Left cardiac atrium (tissue), 4 donors: Measurements from ENCODE around the gene HECW1. TPM values are rescaled to one million over a fixed set of nuclear protein-coding genes. Genes with fewer than 3 reads are reported as not detected.

Experiments
- ATAC-seq, 2 donors: fragments of 200-7000 bp; cut with Tn5 transposase; one replicate each; pipeline ENCODE4 v1.9.1; 2020; ENCODE audit warnings: mild to moderate bottlenecking in 2 of 2, moderate library complexity in 2 of 2
- DNase-seq: peaks from one replicate; pipeline ENCODE4 v3.0.0-alpha.2; 2020
- intact Hi-C, 2 donors: fragments of 100-400 bp; cut with DNase I; formaldehyde crosslinking; loops; one replicate each; pipeline versions ENCODE4 v1.14.1 to v1.15.1; 2022 to 2023
- total RNA-seq, 2 donors: library from RNA; stranded (reverse); fragmentation: NEBNext Ultra II Directional; extraction: Animal tissue kit (Norgen Biotek cat#: 25700); gene quantifications; one replicate each; pipeline ENCODE4 v1.2.1, GENCODE V29; 2021
- donor health status: DM: no; HTN: yes; CAD: no.
- donor health status: DM: no; HTN: yes; CAD: no; lungs with severe emphysema.
- donor health status: DM: yes; HTN: yes; CAD: no.
- donor health status: Dilated cardiomyopathy.

HECW1 gene
- total RNA-seq, 2 donors from 2014 or later: not detected

DNA sequence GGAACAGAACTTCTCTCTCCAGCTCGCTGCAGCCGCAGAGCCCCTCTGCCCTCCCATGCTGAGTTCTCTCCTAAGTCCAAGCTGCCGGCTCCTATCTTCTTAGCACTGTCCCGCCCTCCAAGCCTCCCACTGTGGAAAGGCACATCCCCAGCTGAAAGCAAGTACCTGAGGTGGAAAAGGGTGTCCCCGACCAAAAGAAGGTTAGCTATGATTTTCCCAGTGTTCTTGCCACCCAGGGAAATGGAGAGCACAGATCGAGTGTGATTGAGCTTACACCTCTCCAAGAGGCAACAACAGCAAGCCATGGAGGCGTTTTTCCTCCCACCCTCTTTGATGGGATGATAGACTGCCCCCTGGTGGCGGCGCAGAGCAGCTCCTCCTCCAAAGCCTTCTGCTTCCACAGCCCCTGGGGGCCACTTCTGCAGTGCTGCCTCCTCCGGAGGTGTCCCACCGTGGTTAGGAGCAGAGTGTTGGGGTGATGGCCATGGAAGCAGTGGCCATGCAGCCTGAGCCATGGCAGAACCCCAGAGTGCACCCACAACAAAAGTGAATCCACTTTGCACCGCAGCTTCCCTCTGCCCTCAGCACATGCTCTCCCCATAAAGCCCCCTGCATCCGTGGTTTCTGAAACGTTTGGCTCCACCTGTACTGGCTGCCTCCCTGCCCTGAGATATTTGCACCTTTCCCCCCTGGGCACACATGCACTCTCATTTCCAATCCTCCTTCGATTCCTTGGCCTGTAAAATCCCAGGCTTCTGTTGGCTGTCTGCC, 327.4 kb downstream of the HECW1 start:
- intact Hi-C loops: no loop called here
- no peak for DNase-seq
- ATAC-seq: peak; percentile 29 to 38

DNA sequence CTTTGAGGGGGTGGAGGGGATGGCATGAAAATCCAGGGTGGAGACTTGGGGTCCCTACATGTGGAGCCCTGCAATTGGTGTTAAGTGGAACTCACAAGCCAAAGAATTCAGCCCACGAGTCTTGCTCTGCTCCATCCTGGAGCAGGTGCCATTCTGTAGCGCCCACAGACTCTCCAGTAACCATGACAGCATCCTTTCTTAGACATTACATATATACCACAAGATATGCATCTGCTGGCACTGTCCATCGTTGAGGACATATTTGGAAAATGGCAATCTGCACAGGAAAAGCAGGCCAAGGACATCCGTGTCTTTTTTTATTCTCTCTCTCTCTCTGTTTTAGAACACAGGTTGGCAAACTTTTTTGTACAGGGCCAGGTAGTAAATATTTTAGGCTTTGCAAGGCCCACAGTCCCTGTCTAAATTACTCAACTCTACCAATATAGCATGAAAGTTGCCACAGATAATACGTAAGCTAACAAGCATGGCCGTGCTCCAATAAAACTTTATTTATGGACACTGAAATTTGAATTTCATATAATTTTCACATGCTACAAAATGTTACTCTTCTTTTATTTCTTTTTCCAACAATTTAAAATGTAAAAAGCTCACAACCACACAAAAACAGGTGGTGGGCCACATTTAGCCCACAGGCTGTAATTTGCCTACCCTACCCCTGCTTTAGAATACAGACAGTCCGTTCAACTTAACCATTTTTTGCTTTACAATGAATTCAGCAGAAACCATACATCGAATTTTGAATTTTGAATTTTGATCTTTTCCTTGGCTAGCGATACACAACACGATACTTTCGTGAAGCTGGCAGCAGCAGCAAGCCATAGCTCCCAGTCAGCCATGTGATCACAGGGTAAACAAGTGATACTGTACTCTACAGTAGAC, 329.0 kb downstream of the HECW1 start:
- DNase-seq (no peak), ATAC-seq (no peak)
- intact Hi-C loops: no loop called here

DNA sequence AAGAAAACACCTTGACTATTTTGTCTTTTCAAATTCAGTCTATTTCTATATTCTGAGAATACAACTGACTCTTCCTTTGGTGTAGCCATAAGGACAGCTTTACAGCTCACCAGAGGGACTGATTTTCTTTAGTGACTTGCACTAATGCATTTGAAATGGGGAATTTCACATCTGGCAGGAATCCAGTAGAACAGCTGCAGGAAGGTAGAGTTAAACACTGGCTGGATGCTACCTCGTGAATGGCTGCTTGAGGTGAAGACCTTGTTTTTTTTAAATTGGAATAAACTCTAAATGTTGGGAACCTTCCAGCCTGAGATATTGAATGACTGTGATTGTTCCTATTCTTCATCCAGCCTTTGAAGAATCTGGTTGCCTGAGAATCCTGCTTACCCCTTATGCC, 330.9 kb downstream of the HECW1 start:
- ATAC-seq (no peak), DNase-seq (no peak)
- intact Hi-C loops: no loop called here

DNA sequence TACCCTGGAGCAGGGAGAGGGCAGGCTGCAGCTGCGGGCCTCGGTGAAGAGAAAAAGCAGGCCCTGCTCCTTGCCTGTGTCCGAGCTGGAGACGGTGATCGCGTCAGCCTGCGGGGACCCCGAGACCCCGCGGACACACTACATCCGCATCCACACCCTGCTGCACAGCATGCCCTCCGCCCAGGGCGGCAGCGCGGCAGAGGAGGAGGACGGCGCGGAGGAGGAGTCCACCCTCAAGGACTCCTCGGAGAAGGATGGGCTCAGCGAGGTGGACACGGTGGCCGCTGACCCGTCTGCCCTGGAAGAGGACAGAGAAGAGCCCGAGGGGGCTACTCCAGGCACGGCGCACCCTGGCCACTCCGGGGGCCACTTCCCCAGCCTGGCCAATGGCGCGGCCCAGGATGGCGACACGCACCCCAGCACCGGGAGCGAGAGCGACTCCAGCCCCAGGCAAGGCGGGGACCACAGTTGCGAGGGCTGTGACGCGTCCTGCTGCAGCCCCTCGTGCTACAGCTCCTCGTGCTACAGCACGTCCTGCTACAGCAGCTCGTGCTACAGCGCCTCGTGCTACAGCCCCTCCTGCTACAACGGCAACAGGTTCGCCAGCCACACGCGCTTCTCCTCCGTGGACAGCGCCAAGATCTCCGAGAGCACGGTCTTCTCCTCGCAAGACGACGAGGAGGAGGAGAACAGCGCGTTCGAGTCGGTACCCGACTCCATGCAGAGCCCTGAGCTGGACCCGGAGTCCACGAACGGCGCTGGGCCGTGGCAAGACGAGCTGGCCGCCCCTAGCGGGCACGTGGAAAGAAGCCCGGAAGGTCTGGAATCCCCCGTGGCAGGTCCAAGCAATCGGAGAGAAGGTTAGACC, 332.5 kb downstream of the HECW1 start:
- no peak for ATAC-seq
- intact Hi-C loops: no loop called here
- no peak for DNase-seq

DNA sequence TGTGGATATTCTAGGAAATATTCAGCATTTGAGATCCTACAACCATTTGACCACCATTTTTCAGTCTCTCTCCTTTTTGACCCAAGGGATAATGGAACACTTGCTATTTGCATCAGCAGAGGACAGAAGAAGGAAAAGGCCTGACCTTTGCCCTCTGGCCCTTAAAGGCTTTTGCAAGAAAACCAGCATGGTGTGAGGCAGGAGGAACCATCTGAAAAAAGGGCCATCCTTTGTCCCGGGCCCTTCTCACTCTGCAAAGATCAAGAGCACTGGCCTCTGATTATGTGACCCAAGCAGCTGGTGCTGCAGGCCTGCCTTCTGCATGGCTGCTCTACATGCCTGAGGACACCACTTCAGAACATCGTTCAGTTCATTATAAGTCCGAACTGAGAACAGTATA, 337.1 kb downstream of the HECW1 start:
- DNase-seq (no peak), ATAC-seq (no peak)
- intact Hi-C loops: no loop called here

DNA sequence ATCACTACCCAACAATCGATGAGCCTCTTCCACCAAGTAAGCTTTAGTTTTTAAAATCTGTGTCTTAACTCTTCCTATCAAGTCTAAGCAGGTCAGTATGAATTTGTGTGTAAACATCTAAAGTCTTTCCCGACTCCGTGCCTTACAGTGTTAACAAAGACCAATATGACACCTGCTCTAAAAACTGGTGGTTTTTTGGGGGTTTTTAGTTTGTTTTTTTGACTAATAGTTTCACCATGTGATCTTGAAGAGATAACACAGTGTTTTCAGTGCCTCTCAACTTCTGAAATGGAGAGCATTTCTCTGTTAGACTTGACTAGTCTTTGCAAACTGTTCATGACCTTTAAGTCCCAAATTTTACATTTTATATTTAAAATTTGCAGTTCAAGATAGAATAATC, 338.4 kb downstream of the HECW1 start:
- no peak for DNase-seq
- ATAC-seq: no peak
- intact Hi-C loops: loop anchor here in 1 of 2 donors (10.0 kb wide), 1 partner anchor 506 kb away; no protein-coding TSS in a partner anchor

DNA sequence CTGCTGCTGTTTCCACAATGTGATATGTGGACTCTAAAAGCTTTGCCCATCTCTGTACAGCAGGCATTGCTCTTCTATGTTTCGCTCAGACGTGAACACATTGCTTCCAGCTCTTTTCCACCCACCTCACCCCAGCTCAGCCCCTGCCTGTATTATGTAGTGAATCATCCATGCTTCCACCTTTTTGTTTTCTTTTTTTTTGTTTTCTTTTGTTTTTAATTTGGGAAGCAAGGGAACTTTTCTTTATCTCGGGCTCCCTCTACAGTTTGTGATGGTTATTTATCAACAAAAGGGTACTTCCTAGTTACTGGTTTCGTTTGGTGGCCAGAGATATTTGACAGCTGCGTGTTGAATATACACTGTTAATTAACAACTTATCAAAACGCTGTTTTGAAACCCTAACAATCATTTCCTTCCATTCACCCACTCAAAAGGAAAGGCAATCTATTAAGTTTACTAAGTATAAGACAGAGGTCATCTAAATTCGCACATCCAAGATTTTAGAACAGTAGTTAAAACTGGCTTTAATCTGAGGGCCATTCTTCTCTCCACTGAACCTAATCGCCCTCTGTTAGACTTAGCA, 342.6 kb downstream of the HECW1 start:
- ATAC-seq (no peak), DNase-seq (no peak)
- intact Hi-C loops: loop anchor here in 1 of 2 donors (10.0 kb wide), 1 partner anchor 510 kb away; no protein-coding TSS in a partner anchor

DNA sequence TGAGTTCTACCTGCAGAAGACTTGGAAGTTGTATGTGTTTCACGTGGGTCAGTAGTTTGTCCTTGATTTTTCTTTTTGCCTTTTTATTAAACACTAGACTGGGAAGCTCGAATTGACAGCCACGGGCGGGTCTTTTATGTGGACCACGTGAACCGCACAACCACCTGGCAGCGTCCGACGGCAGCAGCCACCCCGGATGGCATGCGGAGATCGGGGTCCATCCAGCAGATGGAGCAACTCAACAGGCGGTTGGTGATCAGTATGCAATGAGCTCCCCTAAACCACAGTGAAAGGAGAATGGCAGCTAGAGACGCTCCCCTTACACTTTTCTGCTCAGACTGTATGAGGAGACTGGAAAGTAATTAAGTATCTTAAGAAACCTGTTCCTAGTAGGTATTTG, 343.8 kb downstream of the HECW1 start:
- ATAC-seq (no peak), DNase-seq (no peak)
- intact Hi-C loops: loop anchor here in 1 of 2 donors (10.0 kb wide), 1 partner anchor 511 kb away; no protein-coding TSS in a partner anchor

DNA sequence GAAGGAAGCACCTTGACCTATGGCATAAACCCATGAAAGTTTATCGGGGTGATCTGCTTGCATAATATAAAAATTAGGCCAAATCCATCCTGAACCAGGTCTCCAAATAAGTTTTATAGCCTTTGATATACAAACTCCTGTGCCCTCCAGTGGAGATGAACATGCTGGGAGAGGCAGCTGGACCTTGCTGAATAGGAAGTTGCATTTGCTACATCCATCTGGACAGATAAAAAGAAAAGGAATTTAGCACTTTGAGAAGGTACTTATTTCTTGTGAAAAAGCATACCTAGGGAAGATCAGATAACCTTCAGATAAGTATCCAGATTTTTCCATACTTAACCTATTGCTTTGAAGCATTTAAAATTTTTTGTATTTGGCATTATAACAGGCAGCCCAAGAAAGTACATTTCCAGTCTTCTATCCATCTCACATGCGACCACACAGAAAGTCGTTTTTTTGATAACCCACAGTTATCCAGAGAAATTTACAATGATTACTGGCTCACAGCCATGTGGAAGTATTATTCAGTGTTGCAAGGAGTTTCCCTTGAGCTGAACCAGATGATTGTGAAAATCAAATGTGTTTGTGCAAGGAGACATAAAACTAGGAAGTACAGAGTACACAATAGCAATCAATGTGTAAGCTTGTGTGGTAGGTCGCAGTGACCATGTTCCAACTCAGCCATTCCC, 346.0 kb downstream of the HECW1 start:
- ATAC-seq: no peak
- DNase-seq: no peak
- intact Hi-C loops: loop anchor here in 1 of 2 donors (10.0 kb wide), 1 partner anchor 514 kb away; no protein-coding TSS in a partner anchor

DNA sequence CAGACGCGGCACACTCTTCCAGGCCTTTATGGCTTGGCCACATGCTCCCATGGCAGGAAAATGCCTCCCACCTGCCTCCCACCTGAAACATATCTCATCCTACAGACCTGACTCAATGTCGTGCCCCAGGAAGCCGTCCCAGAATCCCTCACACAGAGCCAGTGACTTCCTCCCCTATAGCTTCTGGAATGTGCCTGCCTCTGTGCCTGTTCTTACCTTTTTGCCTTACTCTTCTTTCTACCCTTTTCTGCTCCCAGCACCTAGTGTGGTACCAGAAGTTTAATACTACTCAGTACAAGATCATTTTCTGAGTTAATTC, 346.5 kb downstream of the HECW1 start:
- DNase-seq: no peak
- intact Hi-C loops: loop anchor here in 1 of 2 donors (10.0 kb wide), 1 partner anchor 514 kb away; no protein-coding TSS in a partner anchor
- ATAC-seq: no peak

DNA sequence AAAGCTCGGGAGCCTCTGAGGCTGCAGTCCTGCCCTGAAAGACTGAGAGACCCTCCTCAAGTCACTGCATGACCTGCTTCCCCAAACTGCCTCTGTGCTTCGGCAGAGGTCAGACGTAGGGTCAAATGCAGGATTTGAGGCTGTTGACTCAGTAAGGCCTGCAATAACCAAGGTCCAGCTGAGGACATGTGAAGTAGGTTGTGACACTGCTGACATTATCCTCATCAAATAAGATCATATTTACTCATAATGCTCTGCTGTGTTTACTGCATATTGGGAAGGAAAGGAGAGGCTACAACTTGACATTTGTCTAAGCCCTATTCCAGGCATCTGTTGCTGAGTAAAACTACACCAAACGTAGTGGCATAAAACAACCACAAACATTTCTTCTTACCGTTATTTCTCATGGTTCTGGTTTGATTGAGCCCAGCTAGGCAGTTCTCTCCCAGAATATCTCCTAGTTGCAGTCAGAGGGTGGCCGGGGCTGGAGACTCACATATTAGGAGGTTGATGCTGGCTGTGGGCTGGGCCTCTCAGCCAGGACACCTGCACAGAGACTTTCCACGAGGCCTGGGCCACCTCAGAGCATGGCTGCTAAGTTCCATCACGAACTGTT, 348.4 kb downstream of the HECW1 start:
- DNase-seq (no peak), ATAC-seq (no peak)
- intact Hi-C loops: no loop called here

DNA sequence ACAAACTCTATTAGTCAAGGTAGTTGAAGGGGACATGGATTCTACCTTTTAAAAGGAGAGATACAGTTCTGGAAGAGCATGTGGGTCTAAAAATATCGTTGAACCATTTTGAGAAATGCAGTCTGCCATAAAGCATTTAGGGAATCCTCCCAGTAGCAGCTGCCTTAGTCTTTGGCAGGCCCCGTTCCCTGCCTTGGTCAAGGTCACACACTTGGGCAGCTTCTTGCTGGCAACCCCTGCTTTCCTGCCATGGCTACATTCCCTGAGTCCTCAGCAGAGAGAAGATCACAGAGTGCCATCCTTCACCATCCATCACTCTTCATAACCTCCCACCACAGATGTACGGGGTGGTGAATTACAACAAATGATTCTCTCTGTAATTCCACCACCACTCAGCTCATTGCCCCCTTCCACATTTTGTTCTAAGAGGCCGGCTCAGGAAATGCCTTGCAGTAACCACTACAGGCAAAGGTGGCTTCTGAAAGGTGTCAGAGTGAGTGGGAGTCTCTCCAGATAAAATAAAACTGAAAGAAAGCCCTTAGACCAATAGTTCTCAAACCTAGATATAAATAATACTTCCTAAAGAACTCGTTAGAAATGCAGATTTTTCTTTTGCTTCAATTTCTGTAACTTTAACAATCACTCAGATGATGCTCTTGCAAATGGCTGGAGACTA, 349.0 kb downstream of the HECW1 start:
- intact Hi-C loops: no loop called here

DNA sequence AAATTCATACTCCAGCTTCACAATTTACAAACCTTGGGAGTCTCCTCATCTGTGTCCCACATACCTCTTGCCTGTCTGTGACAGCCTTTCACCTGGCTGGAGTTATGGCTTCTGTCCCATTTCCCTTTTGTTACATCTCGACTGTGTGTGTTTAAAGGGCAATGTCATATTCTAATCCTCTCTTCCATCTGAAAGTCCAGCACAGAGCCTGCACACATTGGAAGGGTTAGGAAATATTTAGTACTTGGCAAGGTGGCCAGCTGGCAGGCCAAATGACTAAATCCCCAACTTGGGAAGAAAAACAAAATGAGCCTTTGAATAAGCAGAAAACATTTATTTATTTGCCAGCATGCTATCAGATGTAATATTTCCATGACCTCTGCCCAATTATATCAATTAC, 350.4 kb downstream of the HECW1 start:
- ATAC-seq (no peak), DNase-seq (no peak)
- intact Hi-C loops: no loop called here

More for the DNA sequence above, 349.0 kb downstream of the HECW1 start:
- DNase-seq: no peak
- peak; percentile 55 to 63 for ATAC-seq

DNA sequence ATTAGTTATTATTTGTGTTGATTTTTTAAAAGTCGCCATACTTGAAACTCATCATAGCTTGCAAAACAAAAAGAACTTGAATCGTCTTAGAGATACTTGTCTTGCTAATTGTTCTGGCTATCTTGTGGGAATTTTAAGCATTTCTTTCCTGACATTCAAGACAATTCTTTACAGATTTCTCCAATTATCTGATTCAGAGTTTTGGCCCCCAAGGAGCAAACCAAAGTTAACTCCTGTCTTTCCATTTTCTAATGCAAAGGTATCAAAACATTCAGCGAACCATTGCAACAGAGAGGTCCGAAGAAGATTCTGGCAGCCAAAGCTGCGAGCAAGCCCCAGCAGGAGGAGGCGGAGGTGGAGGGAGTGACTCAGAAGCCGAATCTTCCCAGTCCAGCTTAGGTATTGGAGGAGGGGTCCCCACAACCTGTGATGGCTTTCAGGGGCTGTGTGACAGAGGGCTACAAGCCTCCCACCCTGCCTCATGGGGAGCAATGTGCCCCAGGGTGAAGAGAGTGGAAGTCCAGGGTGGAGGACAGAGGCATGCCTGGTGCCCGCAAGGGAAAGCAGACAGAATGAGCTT, 351.0 kb downstream of the HECW1 start:
- no peak for DNase-seq
- intact Hi-C loops: no loop called here
- no peak for ATAC-seq

DNA sequence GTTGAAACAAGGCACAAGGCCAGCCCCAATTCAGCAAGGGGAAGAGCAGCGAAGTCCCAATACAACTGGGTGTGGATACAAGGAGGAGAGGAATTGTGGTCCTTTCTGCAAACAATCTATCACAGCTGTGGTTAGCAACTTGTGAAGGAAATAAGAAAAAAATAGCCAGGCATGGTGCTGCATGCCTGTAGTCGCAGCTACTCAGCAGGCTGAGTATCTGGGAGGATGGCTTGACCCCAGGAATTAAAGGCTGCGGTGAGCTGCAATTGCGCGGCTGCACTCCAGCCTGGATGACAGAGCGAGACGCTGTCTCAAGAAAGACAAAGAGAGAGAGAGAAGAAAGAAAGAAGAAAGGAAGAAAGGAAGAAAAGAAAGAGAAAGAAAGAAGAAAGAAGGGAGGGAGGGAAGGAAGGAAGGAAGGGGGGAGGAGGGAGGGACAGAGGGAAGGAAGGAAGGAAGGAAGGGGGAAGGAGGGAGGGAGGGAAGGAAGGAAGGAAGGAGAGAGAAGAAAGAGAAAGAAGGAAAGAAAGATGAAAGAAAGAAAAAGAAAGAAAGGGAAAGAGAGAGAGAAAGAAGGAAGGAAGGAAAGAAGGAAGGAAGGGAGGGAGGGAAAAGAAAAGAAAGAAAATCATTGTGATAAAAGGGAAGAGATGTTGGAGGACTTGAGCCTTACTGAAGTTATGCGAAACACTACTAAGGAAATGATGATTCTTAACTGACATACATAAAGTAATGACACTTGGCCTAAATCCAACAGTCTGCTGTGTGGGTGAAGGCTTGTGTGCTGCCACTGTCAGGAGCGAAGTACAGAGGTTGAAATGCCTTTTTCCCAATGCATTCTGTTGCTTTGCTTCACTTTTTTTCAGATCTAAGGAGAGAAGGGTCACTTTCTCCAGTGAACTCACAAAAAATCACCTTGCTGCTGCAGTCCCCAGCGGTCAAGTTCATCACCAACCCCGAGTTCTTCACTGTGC, 353.4 kb downstream of the HECW1 start:
- intact Hi-C loops: no loop called here
- DNase-seq (no peak), ATAC-seq (no peak)

DNA sequence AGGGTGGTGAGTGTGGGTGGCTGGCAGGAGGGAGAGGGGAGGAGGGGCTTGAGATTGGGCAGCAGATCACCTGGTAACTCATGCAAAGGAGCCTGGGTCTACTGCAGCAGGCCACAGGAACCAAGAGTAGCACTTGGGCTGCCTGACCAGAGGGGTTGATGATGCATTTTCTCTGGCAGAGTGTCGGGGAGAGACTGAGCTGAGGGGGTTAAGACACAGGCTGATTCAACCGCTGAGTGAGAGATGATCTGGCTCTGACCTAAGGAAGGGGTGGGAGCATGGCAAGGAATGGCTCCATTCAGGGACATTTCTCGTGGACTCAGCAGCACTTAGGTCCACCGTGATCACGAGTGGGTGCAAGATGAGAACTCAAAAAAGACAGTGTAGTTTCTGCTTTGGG, 355.0 kb downstream of the HECW1 start:
- DNase-seq (no peak), ATAC-seq (no peak)
- intact Hi-C loops: no loop called here
